GM19463 (cell line): ENCODE data around the gene SNX18.
"Not testable (repeated sequence)": the region's sequence is repeated elsewhere in the genome, so short reads cannot be mapped to it uniquely, and the experiment has no call there.

Experiments
- ATAC-seq: cut with Tn5 transposase; IDR thresholded peaks from one replicate; pipeline ENCODE4 v1.9.1; 2021; ENCODE audit warnings: mild to moderate bottlenecking, moderate library complexity; ENCODE audit not compliant: unreplicated experiment

The SNX18 gene

DNA sequence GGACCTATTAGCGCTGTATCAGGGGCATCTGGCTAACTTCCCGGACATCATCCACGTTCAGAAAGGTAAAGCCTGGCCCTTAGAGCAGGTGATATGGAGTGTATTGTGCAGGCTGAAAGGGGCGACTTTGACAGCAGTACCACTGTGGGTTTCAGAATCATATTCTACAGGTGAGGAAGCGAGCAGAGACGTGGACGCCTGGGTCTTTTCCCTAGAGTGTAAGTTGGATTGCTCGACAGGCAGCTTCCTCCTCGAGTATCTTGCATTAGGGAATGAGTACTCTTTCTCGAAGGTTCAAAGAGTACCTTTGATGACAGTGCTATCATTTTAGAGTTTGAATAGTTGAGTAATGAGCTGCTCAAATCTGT, 1.9 kb downstream of the SNX18 start:
- no peak for ATAC-seq

DNA sequence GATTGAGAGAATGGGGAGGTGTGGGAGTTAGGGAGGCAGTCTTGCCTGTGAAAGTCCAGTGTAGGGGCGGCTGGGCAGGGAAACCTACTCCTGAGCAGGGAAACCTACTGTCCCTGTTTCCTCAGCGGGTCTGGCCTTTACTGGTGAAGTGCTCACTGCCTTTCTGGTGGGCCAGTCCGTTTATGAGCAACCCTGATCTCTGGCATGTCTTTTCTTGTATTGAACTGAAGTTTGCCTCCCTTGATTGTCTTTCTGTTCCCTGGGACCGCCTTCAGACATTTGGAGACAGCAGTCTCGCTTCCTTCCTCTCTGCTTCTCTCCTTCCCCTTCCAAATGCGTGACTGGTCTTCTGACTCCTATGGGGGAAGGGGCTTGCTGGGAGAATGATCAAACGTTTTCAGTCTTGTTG, 2.9 kb downstream of the SNX18 start:
- ATAC-seq = no peak

DNA sequence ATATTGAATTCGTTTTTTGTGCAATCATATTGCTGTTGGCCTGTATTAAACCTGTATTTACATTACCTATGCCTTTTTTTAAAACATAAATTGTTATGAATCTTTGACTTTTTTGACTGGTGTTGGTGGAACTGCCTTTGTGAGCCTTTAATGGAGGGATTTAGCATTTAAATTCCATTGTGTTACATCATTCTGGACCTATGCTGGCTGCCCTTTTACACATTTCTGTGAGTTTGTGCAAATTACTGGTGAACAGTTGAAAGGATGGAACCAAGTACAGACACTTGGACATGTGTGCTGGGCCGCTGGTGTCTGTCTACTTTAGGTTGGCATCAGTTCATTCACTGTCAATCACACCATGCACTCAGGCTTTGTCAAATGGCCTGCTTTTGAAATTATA, 3.4 kb downstream of the SNX18 start:
- no peak for ATAC-seq

GRCh38 chr5:54521856-54522479, 4.4 kb downstream of the SNX18 start:
- no peak for ATAC-seq

- ATAC-seq = no peak
Measured at GRCh38 chr5:54523534-54523933, 6.0 kb downstream of the SNX18 start.

DNA sequence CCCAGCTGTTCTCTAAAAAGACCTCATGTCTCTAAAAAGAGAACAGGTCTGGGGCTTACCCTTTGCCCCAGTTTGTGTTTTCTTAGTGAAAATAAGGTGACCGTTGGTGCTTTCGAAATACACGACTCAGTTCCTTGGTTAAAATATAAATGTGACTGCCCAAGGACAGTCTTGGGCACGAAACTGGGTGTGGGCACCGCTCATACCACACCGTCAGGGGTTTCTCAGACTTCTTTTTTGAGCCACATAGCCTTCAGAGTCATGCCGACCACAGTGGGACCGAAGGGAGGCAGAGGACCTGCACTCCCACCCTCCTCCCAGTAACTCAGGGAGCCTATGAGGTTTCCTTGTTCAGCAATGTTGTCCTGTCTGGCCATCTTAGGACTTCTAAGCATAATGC, 6.5 kb downstream of the SNX18 start:
- no peak for ATAC-seq

DNA sequence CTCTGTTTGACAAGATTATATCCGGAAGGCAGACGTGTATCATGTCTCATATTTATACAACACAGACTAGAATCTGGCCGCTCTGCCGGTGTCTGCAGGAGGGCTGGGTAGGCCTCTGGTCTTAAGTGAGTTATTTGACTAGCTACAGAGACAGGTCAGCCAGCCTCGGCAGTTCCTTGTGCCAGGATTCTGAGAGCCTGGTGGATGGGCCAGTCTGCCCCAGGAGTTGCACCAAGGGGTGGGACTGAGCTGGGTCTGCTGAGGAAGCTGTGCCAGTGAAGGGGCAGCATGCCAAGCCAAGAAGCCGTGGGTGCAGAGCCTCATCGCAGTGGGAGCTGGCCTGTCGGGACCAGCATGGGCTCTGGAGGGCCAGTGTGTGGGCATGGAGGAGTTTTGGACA, 7.1 kb downstream of the SNX18 start:
- no peak for ATAC-seq

- no peak for ATAC-seq
Measured at GRCh38 chr5:54525261-54525660, 7.7 kb downstream of the SNX18 start.

GRCh38 chr5:54525692-54526091, 8.1 kb downstream of the SNX18 start:
- ATAC-seq = no peak

GRCh38 chr5:54526604-54527288, 9.2 kb downstream of the SNX18 start:
- ATAC-seq = no peak

- ATAC-seq = no peak
Measured at GRCh38 chr5:54528633-54529209, 11.2 kb downstream of the SNX18 start.

- no peak for ATAC-seq
Measured at GRCh38 chr5:54529565-54529964, 12.0 kb downstream of the SNX18 start.

GRCh38 chr5:54531546-54531945, 14.0 kb downstream of the SNX18 start:
- no peak for ATAC-seq

- ATAC-seq = no peak
Measured at GRCh38 chr5:54533541-54534190, 16.1 kb downstream of the SNX18 start.

GRCh38 chr5:54534191-54535004, 16.8 kb downstream of the SNX18 start:
- no peak for ATAC-seq

- ATAC-seq = no peak
Measured at GRCh38 chr5:54535149-54535844, 17.7 kb downstream of the SNX18 start.

GRCh38 chr5:54536375-54536774, 18.8 kb downstream of the SNX18 start:
- ATAC-seq = not testable (repeated sequence)

- ATAC-seq = not testable (repeated sequence)
Measured at GRCh38 chr5:54536861-54537260, 19.3 kb downstream of the SNX18 start.

DNA sequence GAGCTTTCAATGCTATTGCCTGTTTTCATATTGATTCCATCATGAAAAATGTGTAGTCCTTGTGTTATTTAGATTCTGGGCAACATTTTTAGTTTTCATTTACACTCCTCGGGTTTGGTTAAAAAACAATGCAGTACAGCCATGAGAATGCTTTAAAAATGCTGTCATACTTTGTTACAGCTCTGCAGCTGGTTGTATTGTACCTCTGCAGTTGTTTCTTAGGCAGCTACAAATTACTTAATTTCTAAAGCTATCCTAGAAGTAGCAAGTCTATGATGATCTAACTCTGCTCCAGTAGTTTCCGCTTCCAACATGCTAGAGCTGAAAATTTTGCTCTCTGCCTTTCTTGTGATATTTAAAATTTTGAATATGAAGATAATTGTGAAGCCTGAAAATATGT, 20.2 kb downstream of the SNX18 start:
- no peak for ATAC-seq

- no peak for ATAC-seq
Measured at GRCh38 chr5:54538156-54538555, 20.6 kb downstream of the SNX18 start.

DNA sequence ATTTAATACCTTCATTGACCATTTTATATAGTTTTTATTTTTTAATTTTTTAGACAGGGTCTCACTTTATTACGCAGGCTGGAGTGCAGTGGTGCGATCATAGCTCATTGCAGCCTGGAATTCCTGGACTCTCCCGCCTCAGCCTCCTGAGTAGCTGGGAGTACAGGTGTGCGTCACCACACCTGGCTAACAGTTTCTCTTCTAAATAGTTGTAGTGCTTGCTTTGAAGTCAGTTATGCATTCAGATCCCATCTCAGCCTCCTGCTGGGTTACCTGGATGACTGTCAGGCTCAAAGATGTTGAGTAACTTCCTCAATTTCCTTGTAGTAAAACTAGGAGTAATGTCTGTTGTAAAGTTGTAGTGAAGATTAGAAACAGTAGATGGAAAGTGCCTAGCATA, 21.4 kb downstream of the SNX18 start:
- ATAC-seq = no peak
